ENCODE data around the gene LAMA3. TPM values are rescaled to one million over a fixed set of nuclear protein-coding genes. Genes with fewer than 3 reads are reported as not detected.
A peak's percentile ranks its signal among the peaks of the same experiment; 100 is the strongest.

LAMA3 gene
- total RNA-seq, 1 experiment from 2014 or later, result 9.5 TPM

- DNase-seq (ENCODE audit: low spot score), result no peak
Measured at GRCh38 chr18:23998018-23998417, 308.8 kb downstream of the LAMA3 start.

GRCh38 chr18:23998820-23999219 lies 309.6 kb downstream of the LAMA3 start:
- peak; percentile 29 for DNase-seq (ENCODE audit: low spot score)

- no peak for DNase-seq (ENCODE audit: low spot score)
Measured at GRCh38 chr18:24000613-24001490, 311.6 kb downstream of the LAMA3 start.

GRCh38 chr18:24002479-24002878 lies 313.2 kb downstream of the LAMA3 start:
- DNase-seq (ENCODE audit: low spot score), result no peak

GRCh38 chr18:24003288-24003687 lies 314.0 kb downstream of the LAMA3 start:
- no peak for DNase-seq (ENCODE audit: low spot score)

GRCh38 chr18:24003903-24004640 lies 314.8 kb downstream of the LAMA3 start:
- no peak for DNase-seq (ENCODE audit: low spot score)

Other genes with a start within 250 kb of the LAMA3 start
- gene RIOK3, start 236.2 kb upstream of the LAMA3 start, total RNA-seq (2014; rRNA removed; shearing (Covaris generic)), result 13.5 and 14.2 TPM in 2 replicates
- 11.6 and 15.2 TPM in 2 replicates for gene RMC1, start 185.9 kb upstream of the LAMA3 start, total RNA-seq (2014; rRNA removed; shearing (Covaris generic))
- gene NPC1, start 102.9 kb upstream of the LAMA3 start, total RNA-seq (2014; rRNA removed; shearing (Covaris generic)), result 35.7 and 48.5 TPM in 2 replicates
- gene ANKRD29, start 26.5 kb upstream of the LAMA3 start, total RNA-seq (2014; rRNA removed; shearing (Covaris generic)), result 3.1 and 7.4 TPM in 2 replicates